Measurements from ENCODE around the gene SCO1.
"Not testable (repeated sequence)": the region's sequence is repeated elsewhere in the genome, so short reads cannot be mapped to it uniquely, and the experiment has no call there.

The SCO1 gene

GRCh38 chr17:10725262-10725661 is 27.9 kb upstream of the SCO1 start:
- Histone ChIP-seq H3K79me2 (ENCODE audit: control insufficient read depth, insufficient read depth, low read length, unreplicated experiment) (no peaks in the 10 kb centered on the region), H3K27me3 (ENCODE audit: insufficient read depth, low read length) (no peaks in the 10 kb centered on the region), H2AFZ (ENCODE audit: low read length, unreplicated experiment) (no peak overlapping the region), H3K27ac (ENCODE audit: low read depth, low read length) (no peak overlapping the region), H3K36me3 (ENCODE audit: insufficient read depth, low read length) (no peaks in the 10 kb centered on the region), H3K4me1 (ENCODE audit: control insufficient read depth, insufficient read depth, low read length, unreplicated experiment) (no peaks in the 10 kb centered on the region), H3K4me3 (ENCODE audit: low read depth, low read length) (no peak overlapping the region)

GRCh38 chr17:10724546-10725195 is 27.3 kb upstream of the SCO1 start:
- Histone ChIP-seq H3K79me2 (ENCODE audit: control insufficient read depth, insufficient read depth, low read length, unreplicated experiment) (no peaks in the 10 kb centered on the region), H3K27ac (ENCODE audit: low read depth, low read length) (no peak overlapping the region), H3K36me3 (ENCODE audit: insufficient read depth, low read length) (no peaks in the 10 kb centered on the region), H3K4me3 (ENCODE audit: low read depth, low read length) (no peak overlapping the region), H3K27me3 (ENCODE audit: insufficient read depth, low read length) (no peaks in the 10 kb centered on the region), H2AFZ (ENCODE audit: low read length, unreplicated experiment) (no peak overlapping the region), H3K4me1 (ENCODE audit: control insufficient read depth, insufficient read depth, low read length, unreplicated experiment) (no peaks in the 10 kb centered on the region)

- no peaks in the 10 kb centered on the region for H3K4me1 ChIP-seq (ENCODE audit: control insufficient read depth, insufficient read depth, low read length, unreplicated experiment)
Observed at GRCh38 chr17:10718547-10718946, 21.2 kb upstream of the SCO1 start.

GRCh38 chr17:10716218-10716617 is 18.9 kb upstream of the SCO1 start:
- Histone ChIP-seq H3K27ac (ENCODE audit: low read depth, low read length) (no peak overlapping the region), H3K4me3 (ENCODE audit: low read depth, low read length) (no peak overlapping the region), H3K4me1 (ENCODE audit: control insufficient read depth, insufficient read depth, low read length, unreplicated experiment) (no peaks in the 10 kb centered on the region), H3K36me3 (ENCODE audit: insufficient read depth, low read length) (peaks cover 14% of the 10 kb centered on the region), H3K79me2 (ENCODE audit: control insufficient read depth, insufficient read depth, low read length, unreplicated experiment) (no peaks in the 10 kb centered on the region), H3K27me3 (ENCODE audit: insufficient read depth, low read length) (no peaks in the 10 kb centered on the region), H2AFZ (ENCODE audit: low read length, unreplicated experiment) (no peak overlapping the region)

More at GRCh38 chr17:10718547-10718946, 21.2 kb upstream of the SCO1 start:
- Histone ChIP-seq H3K79me2 (ENCODE audit: control insufficient read depth, insufficient read depth, low read length, unreplicated experiment) (no peaks in the 10 kb centered on the region), H3K36me3 (ENCODE audit: insufficient read depth, low read length) (no peaks in the 10 kb centered on the region), H3K27me3 (ENCODE audit: insufficient read depth, low read length) (no peaks in the 10 kb centered on the region), H2AFZ (ENCODE audit: low read length, unreplicated experiment) (no peak overlapping the region), H3K27ac (ENCODE audit: low read depth, low read length) (no peak overlapping the region), H3K4me3 (ENCODE audit: low read depth, low read length) (no peak overlapping the region)

- peaks cover 23% of the 10 kb centered on the region for H3K36me3 ChIP-seq (ENCODE audit: insufficient read depth, low read length)
Observed at GRCh38 chr17:10713318-10713717, 16.0 kb upstream of the SCO1 start.

GRCh38 chr17:10705727-10706126 is 8.4 kb upstream of the SCO1 start:
- Histone ChIP-seq H3K36me3 (ENCODE audit: insufficient read depth, low read length) (peaks cover 24% of the 10 kb centered on the region), H3K4me1 (ENCODE audit: control insufficient read depth, insufficient read depth, low read length, unreplicated experiment) (peaks cover 10% of the 10 kb centered on the region)

More at GRCh38 chr17:10713318-10713717, 16.0 kb upstream of the SCO1 start:
- Histone ChIP-seq H3K4me1 (ENCODE audit: control insufficient read depth, insufficient read depth, low read length, unreplicated experiment) (no peaks in the 10 kb centered on the region), H2AFZ (ENCODE audit: low read length, unreplicated experiment) (no peak overlapping the region), H3K27me3 (ENCODE audit: insufficient read depth, low read length) (no peaks in the 10 kb centered on the region), H3K79me2 (ENCODE audit: control insufficient read depth, insufficient read depth, low read length, unreplicated experiment) (no peaks in the 10 kb centered on the region), H3K27ac (ENCODE audit: low read depth, low read length) (no peak overlapping the region), H3K4me3 (ENCODE audit: low read depth, low read length) (no peak overlapping the region)

GRCh38 chr17:10702574-10702973 is 5.2 kb upstream of the SCO1 start:
- H3K36me3 ChIP-seq (ENCODE audit: insufficient read depth, low read length): peaks cover 17% of the 10 kb centered on the region
- H3K27ac ChIP-seq (ENCODE audit: low read depth, low read length): no peak overlapping the region
- no peaks in the 10 kb centered on the region for H3K27me3 ChIP-seq (ENCODE audit: insufficient read depth, low read length)
- peaks cover 28% of the 10 kb centered on the region for H3K79me2 ChIP-seq (ENCODE audit: control insufficient read depth, insufficient read depth, low read length, unreplicated experiment)
- no peak overlapping the region for H3K4me3 ChIP-seq (ENCODE audit: low read depth, low read length)
- peaks cover 16% of the 10 kb centered on the region for H3K4me1 ChIP-seq (ENCODE audit: control insufficient read depth, insufficient read depth, low read length, unreplicated experiment)
- H2AFZ ChIP-seq (ENCODE audit: low read length, unreplicated experiment): no peak overlapping the region

More at GRCh38 chr17:10705727-10706126, 8.4 kb upstream of the SCO1 start:
- Histone ChIP-seq H3K4me3 (ENCODE audit: low read depth, low read length) (no peak overlapping the region), H2AFZ (ENCODE audit: low read length, unreplicated experiment) (no peak overlapping the region), H3K27ac (ENCODE audit: low read depth, low read length) (no peak overlapping the region), H3K27me3 (ENCODE audit: insufficient read depth, low read length) (no peaks in the 10 kb centered on the region), H3K79me2 (ENCODE audit: control insufficient read depth, insufficient read depth, low read length, unreplicated experiment) (peaks cover 15% of the 10 kb centered on the region)

GRCh38 chr17:10699856-10700255 is 2.5 kb upstream of the SCO1 start:
- H3K4me3 ChIP-seq (ENCODE audit: low read depth, low read length): no peak overlapping the region
- no peak overlapping the region for H2AFZ ChIP-seq (ENCODE audit: low read length, unreplicated experiment)
- H3K27ac ChIP-seq (ENCODE audit: low read depth, low read length): no peak overlapping the region
- H3K27me3 ChIP-seq (ENCODE audit: insufficient read depth, low read length): no peaks in the 10 kb centered on the region
- peaks cover 9% of the 10 kb centered on the region for H3K36me3 ChIP-seq (ENCODE audit: insufficient read depth, low read length)
- peaks cover 25% of the 10 kb centered on the region for H3K4me1 ChIP-seq (ENCODE audit: control insufficient read depth, insufficient read depth, low read length, unreplicated experiment)
- H3K79me2 ChIP-seq (ENCODE audit: control insufficient read depth, insufficient read depth, low read length, unreplicated experiment): peaks cover 51% of the 10 kb centered on the region

- Histone ChIP-seq H3K4me1 (ENCODE audit: control insufficient read depth, insufficient read depth, low read length, unreplicated experiment) (peaks cover 28% of the 10 kb centered on the region), H3K27me3 (ENCODE audit: insufficient read depth, low read length) (no peaks in the 10 kb centered on the region), H2AFZ (ENCODE audit: low read length, unreplicated experiment) (peak overlapping the region; percentile 70), H3K27ac (ENCODE audit: low read depth, low read length) (peak overlapping the region; percentile 87), H3K4me3 (ENCODE audit: low read depth, low read length) (peak overlapping the region; percentile 94), H3K36me3 (ENCODE audit: insufficient read depth, low read length) (peaks cover 5% of the 10 kb centered on the region; the same call in 1 of the 2 replicates), H3K79me2 (ENCODE audit: control insufficient read depth, insufficient read depth, low read length, unreplicated experiment) (peaks cover 65% of the 10 kb centered on the region)
Observed at GRCh38 chr17:10698096-10698818, 924 bp upstream of the SCO1 start.

GRCh38 chr17:10695875-10696407 is 1.4 kb downstream of the SCO1 start:
- Histone ChIP-seq H3K79me2 (ENCODE audit: control insufficient read depth, insufficient read depth, low read length, unreplicated experiment) (peaks cover 71% of the 10 kb centered on the region), H3K4me1 (ENCODE audit: control insufficient read depth, insufficient read depth, low read length, unreplicated experiment) (peaks cover 18% of the 10 kb centered on the region), H3K36me3 (ENCODE audit: insufficient read depth, low read length) (peaks cover 27% of the 10 kb centered on the region), H3K4me3 (ENCODE audit: low read depth, low read length) (peak overlapping the region; percentile 94)
- not testable (repeated sequence) for H2AFZ ChIP-seq (ENCODE audit: low read length, unreplicated experiment); H3K27ac ChIP-seq (ENCODE audit: low read depth, low read length); H3K27me3 ChIP-seq (ENCODE audit: insufficient read depth, low read length)

GRCh38 chr17:10687499-10687898 is 9.8 kb downstream of the SCO1 start:
- H3K79me2 ChIP-seq (ENCODE audit: control insufficient read depth, insufficient read depth, low read length, unreplicated experiment): peaks cover 43% of the 10 kb centered on the region
- no peak overlapping the region for H2AFZ ChIP-seq (ENCODE audit: low read length, unreplicated experiment)
- no peaks in the 10 kb centered on the region for H3K27me3 ChIP-seq (ENCODE audit: insufficient read depth, low read length)
- no peak overlapping the region for H3K4me3 ChIP-seq (ENCODE audit: low read depth, low read length)
- no peaks in the 10 kb centered on the region for H3K4me1 ChIP-seq (ENCODE audit: control insufficient read depth, insufficient read depth, low read length, unreplicated experiment)
- peaks cover 53% of the 10 kb centered on the region for H3K36me3 ChIP-seq (ENCODE audit: insufficient read depth, low read length)
- no peak overlapping the region for H3K27ac ChIP-seq (ENCODE audit: low read depth, low read length)
